Left lung (tissue), 10 donors: ENCODE results near the gene C1QB. TPM values are rescaled to one million over a fixed set of nuclear protein-coding genes. Genes with fewer than 3 reads are reported as not detected.

Source experiments
- ATAC-seq: fragments of 200-7000 bp; cut with Tn5 transposase; one replicate; pipeline ENCODE4 v1.9.1; 2020; ENCODE audit warnings: moderate library complexity
- DNase-seq, 4 donors: peaks; one replicate each; pipeline ENCODE4 v3.0.0-alpha.2; 2013 to 2020
- H3K27ac ChIP-seq, 2 donors: fragments of 200-600 bp; sonication (generic) in 1 of 2; one replicate each; pipeline versions ENCODE4 v1.5.0 to v1.8.0; 2020 to 2021
- H3K27me3 ChIP-seq, 2 donors: fragments of 200-600 bp; sonication (generic) in 1 of 2; one replicate each; pipeline versions ENCODE4 v1.5.0 to v1.8.0; 2020 to 2021
- H3K36me3 ChIP-seq, 2 donors: fragments of 200-600 bp; sonication (generic) in 1 of 2; one replicate each; pipeline versions ENCODE4 v1.5.0 to v1.8.0; 2020 to 2021
- H3K4me1 ChIP-seq, 2 donors: fragments of 200-600 bp; one replicate each; pipeline ENCODE4 v1.8.0; 2021
- H3K4me3 ChIP-seq, 2 donors: fragments of 200-600 bp; sonication (generic) in 1 of 2; one replicate each; pipeline versions ENCODE4 v1.5.0 to v1.8.0; 2020 to 2021; ENCODE audit warnings: mild to moderate bottlenecking in 1 of 2
- H3K9me3 ChIP-seq, 2 donors: fragments of 200-600 bp; sonication (generic) in 1 of 2; one replicate each; pipeline versions ENCODE4 v1.5.0 to v1.8.0; 2020 to 2021
- intact Hi-C, 2 donors: fragments of 100-400 bp; cut with DNase I; formaldehyde crosslinking; loops; one replicate each; pipeline versions ENCODE4 v1.11.2 to v1.14.2; 2022
- polyA plus RNA-seq, 6 donors: library from polyadenylated mRNA; unstranded; fragments of 120-200 nt; gene quantifications; one replicate each; pipeline ENCODE4 v1.2.1, GENCODE V29; 2013; ENCODE audit not compliant: insufficient read length in 6 of 6
- total RNA-seq, 2 donors: library from RNA; stranded (reverse); fragmentation: NEBNext Ultra II Directional; extraction: Animal tissue kit (Norgen Biotek cat#: 25700); gene quantifications; one replicate each; pipeline ENCODE4 v1.2.1, GENCODE V29; 2021
- TF ChIP-seq, protein P1 (sequence below), 2 donors: fragments of 200-600 bp; sonication (generic) in 1 of 2; IDR thresholded peaks; one replicate each; pipeline versions ENCODE4 v1.5.0 to v1.8.0; 2021; ENCODE audit warnings: antibody characterized with exemption in 2 of 2
- donor health status: DM: no; HTN: yes; CAD: no.
- donor health status: DM: no; HTN: no; CAD: no.

The C1QB gene
- total and polyA plus RNA-seq, 8 donors = 12.3 to 648 (median 17.6) TPM

DNA sequence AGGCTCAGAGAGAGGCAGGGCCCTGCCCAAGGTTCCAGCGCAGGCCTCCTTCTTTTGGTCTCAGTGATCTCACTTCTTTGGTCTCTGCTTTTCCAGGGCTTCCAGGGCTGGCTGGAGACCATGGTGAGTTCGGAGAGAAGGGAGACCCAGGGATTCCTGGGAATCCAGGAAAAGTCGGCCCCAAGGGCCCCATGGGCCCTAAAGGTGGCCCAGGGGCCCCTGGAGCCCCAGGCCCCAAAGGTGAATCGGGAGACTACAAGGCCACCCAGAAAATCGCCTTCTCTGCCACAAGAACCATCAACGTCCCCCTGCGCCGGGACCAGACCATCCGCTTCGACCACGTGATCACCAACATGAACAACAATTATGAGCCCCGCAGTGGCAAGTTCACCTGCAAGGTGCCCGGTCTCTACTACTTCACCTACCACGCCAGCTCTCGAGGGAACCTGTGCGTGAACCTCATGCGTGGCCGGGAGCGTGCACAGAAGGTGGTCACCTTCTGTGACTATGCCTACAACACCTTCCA is 7.7 kb downstream of the C1QB start:
- H3K27ac ChIP-seq = no peak overlapping the region

DNA sequence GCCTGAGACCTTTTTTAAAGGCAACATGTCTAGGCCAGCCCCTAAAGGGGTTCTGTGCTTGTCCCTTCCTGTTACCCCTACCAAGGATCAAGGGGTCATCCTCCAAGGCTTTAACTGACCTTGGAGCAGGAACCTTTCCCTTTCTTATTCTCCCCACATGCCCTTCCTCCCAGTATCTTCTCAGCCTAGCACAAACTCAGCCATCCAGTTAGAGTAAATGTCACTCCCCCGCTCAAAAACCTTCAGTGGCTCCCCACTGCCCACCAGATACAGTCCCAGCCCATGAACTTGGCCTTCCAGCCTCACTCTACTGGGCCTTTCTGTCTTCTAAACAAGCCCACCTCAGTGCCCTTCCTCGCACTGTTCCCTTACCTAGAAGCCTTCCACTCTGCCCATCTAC is 8.8 kb downstream of the C1QB start:
- ATAC-seq = no peak
- peaks cover 0 to 3% of the 10 kb centered on the region in 2 donors for H3K36me3 ChIP-seq
- no peak overlapping the region for H3K4me3 ChIP-seq
- H3K9me3 ChIP-seq = no peaks in the 10 kb centered on the region
- peaks cover 0 to 21% of the 10 kb centered on the region in 2 donors for H3K27me3 ChIP-seq
- no peaks in the 10 kb centered on the region for H3K4me1 ChIP-seq
- TF ChIP-seq, protein P1, sequence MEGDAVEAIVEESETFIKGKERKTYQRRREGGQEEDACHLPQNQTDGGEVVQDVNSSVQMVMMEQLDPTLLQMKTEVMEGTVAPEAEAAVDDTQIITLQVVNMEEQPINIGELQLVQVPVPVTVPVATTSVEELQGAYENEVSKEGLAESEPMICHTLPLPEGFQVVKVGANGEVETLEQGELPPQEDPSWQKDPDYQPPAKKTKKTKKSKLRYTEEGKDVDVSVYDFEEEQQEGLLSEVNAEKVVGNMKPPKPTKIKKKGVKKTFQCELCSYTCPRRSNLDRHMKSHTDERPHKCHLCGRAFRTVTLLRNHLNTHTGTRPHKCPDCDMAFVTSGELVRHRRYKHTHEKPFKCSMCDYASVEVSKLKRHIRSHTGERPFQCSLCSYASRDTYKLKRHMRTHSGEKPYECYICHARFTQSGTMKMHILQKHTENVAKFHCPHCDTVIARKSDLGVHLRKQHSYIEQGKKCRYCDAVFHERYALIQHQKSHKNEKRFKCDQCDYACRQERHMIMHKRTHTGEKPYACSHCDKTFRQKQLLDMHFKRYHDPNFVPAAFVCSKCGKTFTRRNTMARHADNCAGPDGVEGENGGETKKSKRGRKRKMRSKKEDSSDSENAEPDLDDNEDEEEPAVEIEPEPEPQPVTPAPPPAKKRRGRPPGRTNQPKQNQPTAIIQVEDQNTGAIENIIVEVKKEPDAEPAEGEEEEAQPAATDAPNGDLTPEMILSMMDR (IDR thresholded peaks at IDR 0.05) = no peak
- H3K27ac ChIP-seq = no peak overlapping the region
- DNase-seq = no peak
- intact Hi-C loops = no loop called here

More for the DNA sequence above, 7.7 kb downstream of the C1QB start:
- H3K4me3 ChIP-seq = no peak overlapping the region
- H3K9me3 ChIP-seq = no peaks in the 10 kb centered on the region
- ATAC-seq (no peak), DNase-seq (no peak)
- H3K36me3 ChIP-seq = peaks cover 0 to 3% of the 10 kb centered on the region in 2 donors
- H3K27me3 ChIP-seq = peaks cover 0 to 29% of the 10 kb centered on the region in 2 donors
- H3K4me1 ChIP-seq = no peaks in the 10 kb centered on the region
- intact Hi-C loops = no loop called here
- TF ChIP-seq, protein P1 (IDR thresholded peaks at IDR 0.05) = no peak

DNA sequence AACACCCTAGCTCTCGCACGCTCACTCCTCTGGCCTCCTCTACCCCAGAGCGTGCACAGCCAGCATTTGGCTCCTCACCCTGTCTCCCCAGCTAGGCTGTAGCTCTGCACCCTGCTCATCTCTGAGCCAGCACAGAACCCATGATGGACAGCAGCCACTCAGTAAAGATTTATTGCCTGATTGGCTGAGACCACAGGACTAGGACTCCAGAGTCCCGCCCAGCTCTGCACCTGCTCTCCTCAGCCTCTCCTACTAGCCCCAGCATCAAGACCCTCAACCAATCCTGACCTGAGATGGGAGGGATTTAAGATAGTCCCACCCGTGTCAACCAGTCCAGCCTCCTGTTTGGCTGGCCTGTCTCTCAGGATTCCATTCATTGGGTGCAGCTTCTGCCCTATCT is 9.3 kb downstream of the C1QB start:
- Histone ChIP-seq H3K27me3 (peaks cover 0 to 21% of the 10 kb centered on the region in 2 donors), H3K27ac (no peak overlapping the region), H3K4me3 (no peak overlapping the region), H3K9me3 (no peaks in the 10 kb centered on the region), H3K4me1 (no peaks in the 10 kb centered on the region), H3K36me3 (peaks cover 0 to 3% of the 10 kb centered on the region in 2 donors)
- DNase-seq (no peak), ATAC-seq (peak; percentile 78)
- TF ChIP-seq, protein P1 (IDR thresholded peaks at IDR 0.05) = no peak
- intact Hi-C loops = no loop called here

DNA sequence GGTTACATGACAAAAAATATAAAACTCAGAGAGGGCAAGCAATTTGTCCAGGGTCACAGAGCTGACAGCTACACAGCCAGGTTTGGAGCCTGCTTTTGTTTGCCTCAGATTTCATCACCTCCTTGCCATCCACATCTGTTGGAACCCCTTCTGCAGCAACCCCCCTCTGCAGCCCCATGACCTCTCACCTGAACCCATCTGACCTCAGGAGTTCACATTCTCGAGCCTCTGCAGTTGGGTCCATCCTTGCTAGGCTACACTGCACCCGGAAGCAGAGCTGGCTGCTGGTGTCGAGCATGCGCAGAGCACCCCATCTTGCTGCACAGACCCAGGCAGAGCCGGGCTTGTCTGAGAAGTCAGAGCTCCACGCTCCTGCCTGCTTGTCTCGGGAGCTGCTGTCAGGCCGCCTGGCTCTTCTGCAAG is 10.0 kb downstream of the C1QB start:
- intact Hi-C loops = no loop called here
- Histone ChIP-seq H3K36me3 (peaks cover 0 to 3% of the 10 kb centered on the region in 2 donors), H3K27me3 (peaks cover 0 to 23% of the 10 kb centered on the region in 2 donors), H3K4me3 (no peak overlapping the region), H3K4me1 (no peaks in the 10 kb centered on the region), H3K27ac (no peak overlapping the region), H3K9me3 (no peaks in the 10 kb centered on the region)
- no peak for DNase-seq
- TF ChIP-seq, protein P1 (IDR thresholded peaks at IDR 0.05) = no peak
- no peak for ATAC-seq

DNA sequence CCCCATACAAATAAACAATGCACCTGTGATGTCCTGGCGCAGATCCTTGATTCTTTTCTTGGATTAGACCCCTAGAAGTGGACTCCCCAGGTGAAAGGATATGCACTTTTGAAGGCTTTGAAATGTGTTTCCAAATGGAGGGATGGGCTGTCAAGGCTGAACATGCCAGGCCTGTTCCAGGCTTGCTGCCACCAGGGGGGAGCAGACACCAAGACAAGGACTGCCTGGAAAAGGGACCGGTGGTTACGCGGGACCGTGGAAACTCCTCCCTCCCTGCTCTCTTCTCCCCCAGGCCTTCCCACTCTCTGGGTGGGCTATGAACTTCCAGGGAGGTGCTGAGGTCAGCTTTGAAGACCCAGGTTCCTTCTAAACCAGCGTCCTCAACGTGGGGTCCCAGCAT is 12.7 kb downstream of the C1QB start:
- no peak for ATAC-seq
- intact Hi-C loops = no loop called here
- H3K36me3 ChIP-seq = peaks cover 0 to 3% of the 10 kb centered on the region in 2 donors
- H3K4me3 ChIP-seq = no peak overlapping the region
- no peaks in the 10 kb centered on the region for H3K4me1 ChIP-seq
- peaks cover 0 to 45% of the 10 kb centered on the region in 2 donors for H3K27me3 ChIP-seq
- no peaks in the 10 kb centered on the region for H3K9me3 ChIP-seq
- TF ChIP-seq, protein P1 (IDR thresholded peaks at IDR 0.05) = no peak
- peak in 2 of 4 donors; percentile 28 to 54 for DNase-seq
- H3K27ac ChIP-seq = no peak overlapping the region
